NCI-H69 (cell line): Measurements from ENCODE around the gene SLC18A3.

Experiments used
- DNase-seq: peaks from one replicate; lab custom pipeline; 2025; lab: John Stamatoyannopoulos, UW

The SLC18A3 gene

GRCh38 chr10:49627644-49628247 lies 17.6 kb downstream of the SLC18A3 start:
- DNase-seq: no peak

- DNase-seq: no peak
These were observed 18.5 kb downstream of the SLC18A3 start for GRCh38 chr10:49628599-49628998.

GRCh38 chr10:49629431-49629881 lies 19.3 kb downstream of the SLC18A3 start:
- DNase-seq: peak; percentile 2

- no peak for DNase-seq
These were observed 21.9 kb downstream of the SLC18A3 start for GRCh38 chr10:49631975-49632374.

- peak; percentile 61 for DNase-seq
These were observed 22.6 kb downstream of the SLC18A3 start for GRCh38 chr10:49632406-49633317.

- DNase-seq: peak; percentile 81
These were observed 23.4 kb downstream of the SLC18A3 start for GRCh38 chr10:49633327-49634068.

- no peak for DNase-seq
These were observed 24.1 kb downstream of the SLC18A3 start for GRCh38 chr10:49634069-49634660.

GRCh38 chr10:49642311-49642710 lies 32.2 kb downstream of the SLC18A3 start:
- DNase-seq: no peak

- no peak for DNase-seq
These were observed 33.3 kb downstream of the SLC18A3 start for GRCh38 chr10:49643241-49644034.

- DNase-seq: no peak
These were observed 34.0 kb downstream of the SLC18A3 start for GRCh38 chr10:49644035-49644646.

- no peak for DNase-seq
These were observed 35.3 kb downstream of the SLC18A3 start for GRCh38 chr10:49645417-49645816.

- DNase-seq: peak; percentile 56
These were observed 36.1 kb downstream of the SLC18A3 start for GRCh38 chr10:49645871-49646870.

- DNase-seq: no peak
These were observed 37.4 kb downstream of the SLC18A3 start for GRCh38 chr10:49647554-49647953.

GRCh38 chr10:49647985-49648795 lies 38.1 kb downstream of the SLC18A3 start:
- DNase-seq: no peak

- peak; percentile 43 for DNase-seq
These were observed 39.2 kb downstream of the SLC18A3 start for GRCh38 chr10:49649294-49649693.

- no peak for DNase-seq
These were observed 40.0 kb downstream of the SLC18A3 start for GRCh38 chr10:49649936-49650723.

- DNase-seq: no peak
These were observed 40.6 kb downstream of the SLC18A3 start for GRCh38 chr10:49650724-49651034.
